Gastroesophageal sphincter (tissue), 3 donors: ENCODE data around the gene SPECC1L.

Source experiments
- CTCF ChIP-seq, 4 experiments: fragments of 200-600 bp in 2 of 4; fragments of 450-650 bp in 2 of 4; sonication (generic) in 1 of 4; IDR thresholded peaks; one replicate each; pipeline ENCODE4 v1.5.1; 2017 to 2019; ENCODE audit warnings: antibody characterized with exemption in 4 of 4, mild to moderate bottlenecking in 2 of 4, moderate library complexity in 2 of 4
- POLR2A ChIP-seq, 2 donors: fragments of 450-650 bp; IDR thresholded peaks; one replicate each; pipeline ENCODE4 v1.6.1; 2017; ENCODE audit warnings: antibody characterized with exemption in 2 of 2, mild to moderate bottlenecking in 2 of 2, moderate library complexity in 1 of 2
- POLR2AphosphoS5 ChIP-seq: sonication (generic); formaldehyde crosslinking; IDR thresholded peaks from one replicate; pipeline ENCODE4 v1.6.1; 2017; ENCODE audit warnings: antibody characterized with exemption

- TF ChIP-seq CTCF (IDR thresholded peaks at IDR 0.05) (no peak), POLR2AphosphoS5 (no peak), POLR2A (IDR thresholded peaks at IDR 0.05) (no peak)
Measured at GRCh38 chr22:24460418-24461089, 189.9 kb downstream of the SPECC1L start.
